Fibroblast of upper back skin (primary cell): ENCODE measurements around the gene COL20A1.
"Not testable (repeated sequence)": the region's sequence is repeated elsewhere in the genome, so short reads cannot be mapped to it uniquely, and the experiment has no call there.

Experiments
- DNase-seq: peaks from one replicate; pipeline ENCODE4 v3.0.0-alpha.2; 2013

Gene COL20A1

DNA sequence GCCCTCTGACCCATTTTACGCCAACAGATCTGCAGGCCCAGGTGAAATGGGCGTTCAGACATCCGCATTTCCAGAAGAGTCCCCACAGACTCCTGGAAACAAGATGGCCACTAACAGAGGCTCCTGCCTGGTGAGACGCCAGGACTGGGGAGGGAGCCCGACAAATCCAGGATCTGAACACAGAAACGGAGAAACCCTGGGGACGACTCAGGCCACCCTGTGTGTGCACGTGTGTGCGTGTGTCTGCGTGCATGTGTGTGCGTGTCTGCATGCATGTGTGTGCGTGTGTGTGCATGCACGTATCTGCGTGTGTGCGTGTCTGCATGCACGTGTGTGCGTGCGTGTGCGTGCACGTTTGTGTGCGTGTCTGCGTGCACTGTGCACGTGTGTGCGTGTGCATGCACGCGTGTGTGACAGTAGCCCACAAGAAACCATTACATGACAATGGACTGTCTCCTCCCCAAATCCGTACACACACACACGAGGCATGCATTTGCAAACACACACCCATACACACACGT, 43.3 kb downstream of the COL20A1 start:
- no peak for DNase-seq

DNA sequence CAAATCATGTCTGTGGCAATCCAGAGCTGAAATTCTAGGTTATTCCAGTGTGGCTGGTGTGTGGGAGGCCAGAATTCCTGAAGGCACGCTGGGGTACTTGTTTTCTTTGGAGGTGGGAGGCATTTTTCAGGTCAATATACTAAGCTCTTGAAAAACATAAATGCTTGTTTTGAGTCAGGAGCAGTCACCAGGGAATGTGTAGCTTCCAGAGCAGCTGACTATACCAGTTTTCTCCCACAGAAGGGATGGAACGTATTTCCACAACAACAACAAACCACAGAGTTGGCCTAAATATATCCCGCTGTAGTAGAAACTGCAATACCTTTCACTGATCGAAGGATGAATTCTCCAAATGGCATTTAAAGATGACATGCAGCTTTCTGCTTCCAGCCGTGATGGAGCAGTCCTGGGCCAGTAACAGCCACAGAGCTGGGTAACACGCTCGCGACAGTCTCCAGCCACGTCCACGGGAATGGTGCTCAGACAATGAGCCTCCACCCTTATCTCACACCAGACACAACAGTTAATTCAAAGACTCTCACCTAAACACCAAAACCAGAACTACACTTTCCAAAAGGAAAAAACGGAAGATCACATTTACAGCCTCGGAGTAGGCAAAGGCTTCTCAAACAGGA, 44.9 kb downstream of the COL20A1 start:
- no peak for DNase-seq

DNA sequence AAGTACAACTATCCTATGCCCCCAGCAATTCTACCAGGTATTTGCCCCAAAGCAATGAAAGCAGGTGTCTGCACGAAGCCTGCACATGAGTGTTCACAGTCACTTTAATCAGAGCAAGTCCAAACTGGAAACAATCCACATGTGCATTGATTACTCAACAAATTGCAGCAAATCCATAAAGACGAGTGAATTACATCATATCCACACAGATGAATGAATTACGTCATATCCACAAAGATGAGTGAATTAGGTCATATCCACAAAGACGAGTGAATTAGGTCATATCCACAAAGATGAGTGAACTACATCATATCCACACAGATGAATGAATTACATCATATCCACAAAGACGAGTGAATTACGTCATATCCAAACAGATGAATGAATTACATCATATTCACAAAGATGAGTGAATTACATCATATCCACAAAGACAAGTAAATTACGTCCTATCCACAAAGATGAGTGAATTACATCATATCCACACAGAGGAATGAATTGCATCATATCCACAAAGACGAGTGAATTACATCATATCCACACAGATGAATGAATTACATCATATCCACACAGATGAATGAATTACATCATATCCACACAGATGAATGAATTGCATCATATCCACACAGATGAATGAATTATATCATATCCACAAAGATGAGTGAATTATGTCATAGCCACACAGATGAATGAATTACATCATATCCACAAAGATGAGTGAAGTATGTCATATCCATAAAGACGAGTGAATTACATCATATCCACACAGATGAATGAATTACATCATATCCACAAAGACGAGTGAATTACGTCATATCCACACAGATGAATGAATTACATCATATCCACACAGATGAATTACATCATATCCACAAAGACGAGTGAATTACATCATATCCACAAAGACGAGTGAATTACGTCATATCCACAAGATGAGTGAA, 46.4 kb downstream of the COL20A1 start:
- DNase-seq = not testable (repeated sequence)

DNA sequence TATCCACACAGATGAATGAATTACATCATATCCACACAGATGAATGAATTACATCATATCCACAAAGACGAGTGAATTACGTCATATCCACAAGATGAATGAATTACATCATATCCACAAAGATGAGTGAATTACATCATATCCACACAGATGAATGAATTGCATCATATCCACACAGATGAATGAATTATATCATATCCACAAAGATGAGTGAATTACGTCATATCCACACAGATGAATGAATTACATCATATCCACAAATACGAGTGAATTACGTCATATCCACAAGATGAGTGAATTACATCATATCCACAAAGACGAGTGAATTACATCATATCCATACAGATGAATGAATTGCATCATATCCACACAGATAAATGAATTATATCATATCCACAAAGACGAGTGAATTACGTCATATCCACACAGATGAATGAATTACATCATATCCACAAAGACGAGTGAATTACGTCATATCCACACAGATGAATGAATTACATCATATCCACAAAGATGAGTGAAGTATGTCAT, 47.2 kb downstream of the COL20A1 start:
- not testable (repeated sequence) for DNase-seq

DNA sequence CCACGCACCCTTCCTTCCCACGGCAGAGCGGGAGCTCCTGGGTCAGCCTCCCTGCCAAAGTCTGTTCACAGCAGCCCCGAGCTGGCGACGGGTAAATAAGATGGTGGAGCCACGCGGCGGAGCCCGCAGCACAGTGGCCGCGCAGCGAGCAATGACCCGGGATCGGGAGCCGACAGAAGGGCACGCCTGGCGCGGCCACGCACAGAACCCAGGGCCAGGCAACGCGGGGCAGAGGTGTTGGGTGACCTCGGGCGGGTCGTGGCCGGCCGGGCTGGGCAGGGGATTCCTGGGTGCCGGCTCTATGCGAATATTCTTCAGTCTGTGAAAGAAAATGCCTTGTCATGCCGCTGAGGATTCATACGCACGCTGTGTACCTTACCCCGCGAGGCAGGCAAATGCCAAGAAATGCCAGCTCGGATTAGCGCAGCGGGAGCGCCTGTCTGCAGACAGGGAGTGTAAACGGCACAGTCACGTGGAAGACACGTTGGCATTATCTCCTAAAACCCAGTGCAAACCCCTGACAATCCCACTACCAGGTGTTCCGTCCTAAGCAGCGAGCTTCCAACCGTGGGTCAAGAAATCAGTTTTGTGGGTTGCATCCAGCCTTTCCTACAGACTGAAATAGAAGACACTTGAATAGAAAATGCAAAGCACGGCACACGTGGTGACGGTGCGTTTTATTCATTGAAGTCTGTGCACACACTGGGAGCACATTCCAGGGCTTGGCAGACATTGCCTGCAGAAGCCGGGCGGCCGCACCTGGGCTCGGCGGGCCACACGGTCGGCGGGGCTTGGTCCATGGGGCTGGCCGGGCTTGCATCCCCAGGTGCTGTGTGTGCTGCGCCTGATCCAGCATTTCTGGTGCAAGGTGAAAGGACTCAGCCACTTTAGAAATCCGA, 49.8 kb downstream of the COL20A1 start:
- DNase-seq = no peak

DNA sequence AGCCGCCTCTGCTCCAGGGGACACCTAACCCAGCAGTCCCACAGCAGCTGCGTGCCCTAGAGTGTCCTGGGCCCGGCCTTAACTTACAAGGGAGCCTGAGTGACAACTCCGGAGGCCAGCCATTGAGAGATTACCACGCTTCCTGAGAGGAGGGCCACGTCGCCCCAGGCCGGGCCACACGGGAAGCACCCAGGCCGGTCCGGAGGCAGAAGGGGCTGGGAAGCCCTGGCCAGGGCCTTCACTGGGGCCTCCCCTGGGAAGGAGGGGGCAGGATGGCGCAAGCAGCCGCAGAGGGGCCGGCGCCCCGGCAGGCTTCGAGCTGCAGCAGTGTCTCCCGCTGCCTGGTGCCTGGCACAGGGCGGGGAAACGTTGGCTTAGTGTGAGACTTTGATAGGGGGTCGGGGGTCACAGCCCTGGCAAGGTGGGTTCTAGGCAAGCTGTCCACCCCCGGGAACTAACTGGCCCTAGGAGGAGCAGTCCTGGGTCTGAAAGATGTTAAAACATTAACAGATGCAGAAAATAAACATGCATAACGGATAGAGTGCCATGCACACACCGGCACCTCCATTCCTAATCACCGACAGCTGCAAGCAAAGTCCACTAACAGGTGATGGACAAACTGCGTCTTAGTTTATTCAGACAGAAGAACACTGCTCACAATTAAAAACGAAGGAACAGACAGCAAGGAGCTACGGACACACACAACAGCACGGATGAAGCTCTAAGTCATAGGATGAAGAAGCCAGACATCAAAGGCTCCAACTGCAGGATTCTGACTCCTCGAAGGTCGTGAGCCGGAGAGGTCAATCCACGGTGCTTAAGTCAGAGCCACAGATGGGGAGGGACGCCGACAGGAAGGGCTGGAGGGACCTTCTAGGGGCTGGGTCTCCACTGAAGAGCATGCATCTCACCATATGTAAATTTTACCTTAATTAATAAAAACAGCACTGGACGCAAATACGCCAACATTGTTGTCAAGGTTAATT, 50.8 kb downstream of the COL20A1 start:
- no peak for DNase-seq

DNA sequence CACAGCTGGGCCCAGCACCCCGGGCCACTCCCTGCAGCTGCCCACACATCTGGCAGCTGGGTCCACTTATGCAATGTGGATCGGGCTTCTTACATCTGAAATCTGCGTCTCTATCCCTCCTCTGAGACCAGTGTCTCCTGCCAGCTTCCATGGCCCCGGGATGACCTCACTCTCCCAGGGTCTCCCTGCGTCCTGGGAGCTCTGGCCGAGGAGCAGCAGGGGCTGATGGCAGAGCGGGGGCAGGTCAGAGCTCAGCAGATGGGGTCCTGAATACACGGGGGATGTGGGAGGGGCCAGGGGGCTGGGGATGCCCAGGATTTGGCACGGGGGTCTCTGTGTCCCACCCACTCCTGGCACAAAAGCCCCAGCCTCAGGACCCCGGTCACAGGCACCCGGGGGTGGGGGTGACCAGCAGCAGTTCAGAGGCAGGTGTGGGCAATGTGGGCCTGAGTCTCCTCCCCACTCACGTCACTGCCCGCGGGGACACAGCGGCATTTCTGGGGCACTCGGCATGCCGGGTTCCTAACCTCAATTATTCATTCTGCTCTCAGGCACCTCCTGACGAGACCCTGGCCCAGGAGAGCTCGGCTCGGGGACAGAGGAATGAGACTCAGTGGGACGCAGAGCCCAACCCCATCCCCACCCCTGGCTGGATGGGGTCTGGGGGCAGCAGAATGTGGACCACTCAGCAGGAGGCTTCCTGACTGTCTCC, 51.8 kb downstream of the COL20A1 start:
- DNase-seq = no peak

DNA sequence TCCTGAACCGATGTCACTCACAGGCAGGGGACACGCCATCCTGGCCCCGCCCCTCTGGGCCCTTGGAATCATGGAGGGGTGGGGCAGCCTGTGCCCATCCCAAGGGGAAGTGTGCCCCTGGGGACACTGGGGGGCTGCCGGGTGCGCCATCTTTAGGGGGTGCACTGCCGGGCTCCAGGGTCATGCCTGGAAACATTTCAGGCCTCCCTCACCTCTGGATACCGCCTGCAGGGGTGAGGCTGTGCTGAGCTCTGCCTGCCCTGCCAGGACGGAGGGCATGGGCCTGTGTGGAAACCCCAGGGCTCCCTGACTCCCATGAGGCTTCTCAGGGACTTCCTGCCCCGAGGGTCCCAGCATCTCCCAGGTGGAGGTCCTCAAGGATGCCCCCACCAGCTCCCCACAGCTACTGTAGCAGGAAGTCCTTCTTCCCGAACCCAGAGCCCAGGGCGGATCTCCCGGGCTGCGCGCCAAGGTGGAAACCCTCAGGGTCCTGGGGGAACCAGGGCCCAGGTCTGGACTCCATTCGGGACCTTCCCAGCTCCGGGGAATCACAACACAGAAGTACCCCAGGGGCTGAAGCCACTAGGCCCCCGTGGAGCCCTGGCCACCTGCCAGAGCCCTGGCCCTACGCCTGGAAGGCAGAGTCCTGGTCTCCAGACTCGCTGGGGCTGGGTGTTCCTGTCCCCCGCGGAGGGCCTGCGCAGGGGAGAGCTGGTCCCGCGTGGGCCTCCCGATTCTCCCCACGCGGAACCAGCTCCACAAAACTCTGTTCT, 52.5 kb downstream of the COL20A1 start:
- no peak for DNase-seq

DNA sequence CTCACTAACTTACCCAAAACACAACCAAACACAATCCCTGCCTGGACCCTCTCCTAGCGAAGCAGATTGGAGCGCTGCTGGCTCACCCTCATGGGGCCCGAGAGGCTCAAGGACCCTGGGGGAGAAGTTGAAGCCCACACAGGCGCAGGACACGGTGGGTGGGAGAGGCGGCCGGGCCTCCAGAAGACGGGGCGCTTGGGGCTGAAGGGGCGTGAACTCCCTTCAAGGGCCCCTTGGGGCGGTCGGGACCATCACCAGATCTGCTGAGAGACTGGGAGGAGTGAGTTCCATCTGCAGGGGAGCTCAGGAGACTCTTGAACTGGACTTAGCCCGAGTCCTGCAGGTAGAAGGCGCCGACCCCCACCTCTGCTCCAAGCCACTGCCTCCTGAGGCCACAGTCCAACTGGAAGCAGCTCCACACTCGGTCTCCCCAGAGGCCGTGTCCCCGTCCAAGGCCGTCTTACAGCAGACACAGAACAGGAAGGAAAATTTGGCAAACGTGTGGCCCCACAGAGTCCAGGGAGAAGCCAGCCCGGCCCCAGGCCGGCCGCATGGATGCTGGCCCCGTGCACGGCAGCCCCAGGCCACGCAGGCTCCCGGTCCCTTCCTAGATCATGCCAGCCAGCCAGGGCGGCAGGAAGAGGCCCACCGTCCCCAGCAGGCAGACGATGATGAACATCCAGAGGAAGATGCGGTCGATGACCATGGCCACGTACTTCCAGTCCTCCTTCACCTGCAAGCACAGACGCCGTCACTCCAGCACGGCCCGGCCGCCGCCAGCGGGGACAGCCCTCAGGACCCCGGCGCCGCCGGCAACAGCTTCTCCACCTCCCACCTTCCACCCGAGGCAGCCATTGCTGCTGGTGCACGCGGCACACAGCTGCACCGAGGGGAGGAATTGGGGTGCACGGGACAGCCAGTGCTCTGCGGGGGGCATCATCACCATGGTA, 53.4 kb downstream of the COL20A1 start:
- DNase-seq = no peak

DNA sequence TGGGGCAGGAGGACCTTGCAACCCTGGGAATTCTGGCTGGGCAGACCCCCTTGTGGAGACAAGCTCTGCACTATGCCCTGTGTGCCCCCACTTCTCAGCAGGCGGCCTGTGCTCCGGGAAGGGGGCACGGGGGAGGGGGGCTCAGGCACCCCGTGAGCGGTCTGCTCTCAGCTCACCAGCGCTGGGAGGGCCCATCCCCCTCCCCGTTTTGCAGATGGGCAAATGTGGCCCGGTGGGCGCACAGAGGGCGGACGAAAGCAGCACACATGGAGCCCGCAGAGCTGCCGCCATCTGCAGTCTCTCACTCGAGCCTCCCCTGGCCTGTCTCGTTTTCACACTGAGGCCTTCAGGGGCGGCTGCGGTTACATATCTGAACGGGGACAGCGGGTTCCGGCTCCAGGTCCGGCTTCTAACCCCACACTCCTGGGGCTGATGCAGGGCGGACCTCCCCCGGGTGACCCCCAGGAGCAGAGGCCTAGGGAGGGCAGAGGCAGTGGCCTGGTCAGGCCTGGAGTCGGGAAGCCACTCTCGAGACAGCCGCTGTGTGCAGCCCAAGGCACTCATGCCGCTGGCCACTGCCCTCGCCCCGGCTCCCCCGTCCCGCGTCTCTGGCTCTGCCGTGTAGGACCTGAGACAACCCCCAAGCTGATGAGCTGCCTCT, 54.2 kb downstream of the COL20A1 start:
- DNase-seq = no peak

DNA sequence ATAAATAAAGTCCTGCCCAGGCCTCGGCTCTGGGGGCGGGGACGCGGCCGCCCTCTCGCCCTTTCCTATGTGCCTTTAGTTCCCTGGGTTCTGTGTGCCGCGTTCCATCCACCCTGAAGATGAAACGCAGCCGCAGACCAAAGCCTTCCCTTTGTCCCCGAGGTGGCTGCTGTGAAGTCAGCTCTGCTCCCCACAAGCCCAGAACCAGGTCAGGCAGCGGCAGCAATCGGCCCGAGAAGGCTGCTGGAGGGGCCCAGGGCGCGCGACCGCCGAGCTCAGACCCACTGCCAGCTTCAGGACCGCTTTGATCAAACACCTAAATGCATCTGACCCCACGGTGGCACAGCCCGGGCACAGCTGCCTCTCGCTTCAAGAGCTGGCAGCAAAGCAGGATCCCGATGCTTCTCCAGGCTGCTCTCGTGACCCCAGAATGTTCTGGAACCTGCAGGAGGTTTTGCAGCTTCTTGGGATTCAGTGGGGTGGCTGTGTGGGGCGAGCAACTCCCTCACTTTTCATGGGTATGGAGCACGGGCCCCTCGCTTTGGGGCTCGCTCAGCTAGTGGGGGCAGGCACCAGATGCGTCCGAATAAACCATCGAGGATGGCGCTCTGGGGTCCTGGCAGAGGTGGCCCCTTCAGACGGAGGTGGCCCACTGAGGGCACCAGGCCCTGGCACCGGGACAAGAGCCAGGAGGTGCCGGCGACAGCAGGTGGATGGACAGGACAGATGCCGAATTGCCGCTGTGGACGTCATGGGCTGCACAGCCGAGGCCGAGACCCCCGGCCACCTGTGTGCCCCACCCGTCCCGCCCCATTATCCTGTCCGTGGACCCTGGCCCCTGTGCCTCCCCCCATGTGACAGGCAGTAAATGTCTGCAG, 55.2 kb downstream of the COL20A1 start:
- DNase-seq = no peak

DNA sequence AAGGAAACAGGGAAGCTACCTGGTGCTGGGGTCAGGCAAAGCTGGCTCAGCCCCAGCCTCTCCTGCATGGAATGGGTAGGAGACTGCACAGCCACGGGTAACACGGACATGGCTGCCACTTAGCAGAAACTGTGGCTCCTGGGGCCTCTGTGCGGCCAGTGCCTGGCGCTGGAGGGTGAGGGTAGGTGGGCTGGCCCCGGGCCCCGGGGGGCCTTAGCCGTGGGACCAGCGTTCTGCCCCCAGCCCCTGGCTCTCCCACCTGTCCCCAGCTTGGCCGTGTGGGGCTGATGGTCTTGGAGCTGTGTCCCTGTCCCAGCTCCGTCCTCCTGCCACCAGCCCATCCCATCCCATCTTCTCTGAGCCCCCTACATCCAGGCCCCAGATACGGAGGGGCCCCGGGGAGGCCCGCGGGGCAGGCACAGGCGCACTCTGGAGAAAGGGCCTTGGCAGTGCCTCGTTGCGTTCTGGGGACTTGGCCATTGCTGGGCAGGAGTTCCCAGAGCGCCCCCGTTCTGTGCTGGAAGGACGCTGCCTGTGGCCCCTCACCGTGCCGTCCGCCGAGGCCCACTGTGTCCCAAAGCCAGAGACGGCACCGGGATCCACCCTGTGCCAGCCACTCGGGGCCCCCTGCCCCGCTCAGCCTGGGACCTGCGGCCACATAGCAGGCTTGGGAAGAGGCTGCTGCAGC, 56.0 kb downstream of the COL20A1 start:
- no peak for DNase-seq

DNA sequence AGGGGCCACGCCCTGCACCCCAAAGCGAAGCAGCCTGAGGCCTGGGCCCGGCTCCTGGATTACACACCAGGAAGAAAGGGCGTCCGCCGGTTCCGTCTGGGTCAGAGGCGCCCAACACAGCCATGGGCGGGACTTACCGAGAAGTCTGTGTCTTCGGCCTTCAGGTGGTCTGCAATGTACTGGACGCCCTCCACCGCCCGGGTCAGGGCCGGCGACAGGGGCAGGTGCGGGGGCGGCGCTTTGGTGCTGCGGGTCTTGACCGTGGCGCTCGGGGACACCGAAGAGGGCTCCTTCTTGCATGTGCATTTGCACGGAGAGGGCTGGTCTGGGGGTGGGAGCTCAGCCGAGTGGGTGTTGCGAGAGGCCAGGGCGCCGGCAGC, 56.5 kb downstream of the COL20A1 start:
- no peak for DNase-seq

DNA sequence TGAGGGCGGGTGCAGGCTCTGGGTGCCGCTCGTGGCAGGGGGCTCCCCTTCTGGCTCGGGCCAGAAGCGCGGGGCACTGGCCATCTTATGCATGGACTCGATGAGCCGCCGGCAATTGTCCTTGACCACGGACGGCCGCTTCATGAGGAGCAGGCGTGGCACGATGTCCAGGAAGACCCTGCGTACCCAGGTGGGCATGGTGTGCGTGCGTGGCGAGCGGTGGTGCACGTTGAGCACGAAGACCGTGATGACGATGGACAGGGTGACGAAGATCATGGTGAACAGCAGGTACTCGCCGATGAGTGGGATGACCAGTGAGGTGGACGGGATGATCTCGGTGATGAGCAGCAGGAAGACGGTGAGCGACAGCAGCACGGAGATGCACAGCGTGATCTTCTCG, 57.2 kb downstream of the COL20A1 start:
- DNase-seq = no peak

DNA sequence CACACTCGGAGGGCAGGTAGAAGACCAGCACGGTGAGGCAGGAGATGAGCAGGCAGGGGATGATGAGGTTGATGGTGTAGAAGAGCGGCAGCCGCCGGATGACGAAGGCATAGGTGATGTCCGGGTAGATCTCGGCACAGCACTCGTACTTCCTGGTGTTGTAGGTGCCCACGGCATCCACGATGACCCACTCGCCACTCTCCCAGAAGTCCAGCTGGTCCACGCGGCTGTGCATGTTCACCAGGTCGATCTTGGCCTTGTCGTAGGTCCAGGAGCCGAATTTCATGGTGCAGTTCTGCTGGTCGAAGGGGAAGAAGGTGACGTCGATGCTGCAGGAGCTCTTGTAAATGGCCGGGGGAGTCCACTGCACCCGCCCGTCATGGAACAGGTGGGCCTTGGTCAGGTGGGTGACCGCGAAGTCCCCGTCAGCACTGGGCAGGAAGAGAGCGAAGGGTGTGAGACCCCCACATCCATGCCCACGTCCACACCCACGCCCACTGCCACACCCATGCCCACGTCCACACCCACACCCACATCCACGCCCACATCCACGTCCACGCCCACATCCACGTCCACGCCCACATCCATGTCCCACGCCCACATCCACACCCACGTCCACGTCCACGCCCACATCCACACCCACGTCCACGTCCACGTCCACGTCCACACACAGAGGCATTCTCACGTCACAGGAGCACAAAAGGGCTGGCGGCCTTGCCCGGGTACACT, 57.8 kb downstream of the COL20A1 start:
- no peak for DNase-seq

DNA sequence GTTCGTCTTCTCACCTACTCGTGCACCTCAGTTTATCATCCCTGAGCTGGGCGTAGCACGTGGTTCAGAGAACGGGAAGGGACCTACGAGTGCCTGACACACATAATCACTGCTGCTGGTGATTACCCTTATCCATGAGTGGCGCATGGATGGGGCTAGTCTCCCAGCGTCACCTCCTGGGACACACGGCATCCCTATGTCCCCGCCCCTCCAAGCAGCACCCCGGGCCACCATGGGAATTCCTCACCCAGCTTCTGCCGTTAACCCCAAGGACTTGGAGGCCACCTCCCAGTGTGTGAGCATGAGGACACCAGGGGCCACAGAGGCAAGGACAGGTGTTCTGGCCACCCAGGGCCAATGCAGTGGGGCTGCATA, 58.3 kb downstream of the COL20A1 start:
- no peak for DNase-seq
